HG03378 (cell line): ENCODE results near the gene PBX1.
"Not testable (repeated sequence)": the region's sequence is repeated elsewhere in the genome, so short reads cannot be mapped to it uniquely, and the experiment has no call there.

Experiments
- ATAC-seq: cut with Tn5 transposase; IDR thresholded peaks from one replicate; pipeline ENCODE4 v1.9.1; 2021; ENCODE audit warnings: mild to moderate bottlenecking, moderate library complexity; ENCODE audit not compliant: unreplicated experiment

The PBX1 gene

DNA sequence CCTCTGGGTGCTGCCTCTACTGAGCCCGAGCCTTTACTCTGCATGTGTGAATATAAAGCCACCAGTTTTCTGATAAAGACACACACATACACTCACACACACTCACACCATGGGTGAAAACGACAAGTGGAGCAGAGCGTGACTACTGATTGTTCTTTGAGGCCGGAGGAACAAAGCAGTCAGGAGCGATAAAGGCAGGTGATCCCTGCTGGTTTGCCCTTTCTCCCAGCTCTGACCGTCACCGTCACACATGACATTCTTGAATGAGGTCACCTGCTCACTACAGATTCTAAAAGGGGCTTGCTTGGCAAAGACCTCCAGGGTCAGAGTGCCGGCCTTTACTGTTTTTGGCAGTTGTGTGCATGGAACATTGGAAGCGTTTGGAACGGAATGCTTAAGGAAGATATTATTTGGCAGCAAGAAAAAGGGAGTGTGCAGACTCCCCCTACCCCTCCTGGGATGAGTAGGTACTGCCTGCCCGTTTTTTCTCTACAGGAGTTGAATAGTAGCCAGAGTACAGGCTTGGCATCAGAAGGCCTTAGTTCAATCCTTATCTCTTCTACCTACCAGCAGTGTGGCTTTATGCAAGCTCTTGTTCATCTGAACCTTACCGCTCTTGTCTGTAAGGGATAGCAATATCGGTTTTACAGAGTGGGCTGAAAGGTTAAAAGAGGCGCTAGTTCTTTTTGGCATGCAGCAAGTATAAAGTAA, 79.7 kb downstream of the PBX1 start:
- no peak for ATAC-seq

DNA sequence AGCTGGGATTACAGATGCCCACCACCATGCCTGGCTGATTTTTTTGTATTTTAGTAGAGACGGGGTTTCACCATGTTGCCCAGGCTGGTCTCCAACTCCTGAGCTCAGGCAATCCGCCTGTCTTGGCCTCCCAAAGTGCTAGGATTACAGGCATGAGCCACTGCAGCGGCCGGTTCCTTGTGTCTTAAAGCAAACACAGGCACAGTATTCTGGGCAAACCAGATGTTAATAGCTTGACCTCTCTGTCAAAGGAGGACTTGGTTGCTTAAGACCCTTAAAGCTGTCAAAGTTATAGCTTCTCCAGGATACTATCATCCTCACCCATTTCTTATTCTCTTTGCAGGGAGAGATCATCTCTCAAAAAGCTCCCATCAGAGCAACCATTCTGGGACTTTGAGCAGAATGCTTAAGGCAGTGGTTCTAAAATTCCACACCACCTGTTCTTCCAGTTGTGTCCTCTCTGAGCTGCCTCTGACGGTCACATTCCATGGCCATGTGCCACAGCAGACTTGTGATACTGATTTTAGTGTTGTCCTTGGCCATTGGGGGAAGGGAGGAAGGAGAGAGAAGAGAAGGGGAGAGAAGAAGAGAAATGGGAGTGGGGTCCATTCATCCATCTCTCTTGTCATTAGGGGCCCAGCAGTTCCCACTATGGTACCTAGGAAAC, 81.8 kb downstream of the PBX1 start:
- ATAC-seq = no peak

DNA sequence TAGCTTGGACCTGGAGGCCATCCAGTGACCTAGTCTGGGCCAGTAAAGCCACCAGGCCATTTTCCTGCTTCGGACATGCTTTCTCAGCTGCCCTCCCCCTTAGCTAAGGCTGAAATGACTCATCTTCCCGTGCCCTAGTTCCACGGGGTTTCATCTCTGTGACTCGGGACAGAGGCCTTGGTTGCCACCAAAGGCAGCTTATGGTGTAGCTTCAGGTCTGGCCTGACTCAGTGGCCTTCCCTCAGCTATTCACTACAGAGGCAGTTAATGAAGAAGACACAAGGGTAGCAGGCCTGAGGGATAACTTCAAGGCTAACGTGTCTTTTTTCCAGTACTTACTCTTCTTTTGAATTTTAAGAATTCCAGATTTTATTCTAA, 82.4 kb downstream of the PBX1 start:
- no peak for ATAC-seq

GRCh38 chr1:164643018-164643417, 84.0 kb downstream of the PBX1 start:
- no peak for ATAC-seq

DNA sequence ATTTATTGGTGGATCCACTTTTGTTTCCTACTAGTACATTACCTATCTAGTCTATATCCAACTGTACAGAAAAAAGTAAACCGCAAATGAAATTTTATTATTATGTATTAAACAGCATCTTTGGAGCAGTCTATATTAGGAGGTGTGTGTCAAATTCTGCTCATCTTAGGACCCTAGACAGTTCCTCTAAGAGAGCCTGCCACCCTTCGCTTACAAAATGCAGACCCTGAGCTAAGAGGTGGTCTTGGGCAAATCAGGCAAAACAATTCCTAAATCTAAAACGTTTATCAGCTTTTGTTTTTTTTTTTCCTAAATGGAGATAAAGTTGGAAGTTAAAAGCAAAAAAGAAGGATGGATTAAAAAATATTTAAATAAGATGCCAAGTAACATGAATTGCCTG, 85.3 kb downstream of the PBX1 start:
- ATAC-seq = no peak

DNA sequence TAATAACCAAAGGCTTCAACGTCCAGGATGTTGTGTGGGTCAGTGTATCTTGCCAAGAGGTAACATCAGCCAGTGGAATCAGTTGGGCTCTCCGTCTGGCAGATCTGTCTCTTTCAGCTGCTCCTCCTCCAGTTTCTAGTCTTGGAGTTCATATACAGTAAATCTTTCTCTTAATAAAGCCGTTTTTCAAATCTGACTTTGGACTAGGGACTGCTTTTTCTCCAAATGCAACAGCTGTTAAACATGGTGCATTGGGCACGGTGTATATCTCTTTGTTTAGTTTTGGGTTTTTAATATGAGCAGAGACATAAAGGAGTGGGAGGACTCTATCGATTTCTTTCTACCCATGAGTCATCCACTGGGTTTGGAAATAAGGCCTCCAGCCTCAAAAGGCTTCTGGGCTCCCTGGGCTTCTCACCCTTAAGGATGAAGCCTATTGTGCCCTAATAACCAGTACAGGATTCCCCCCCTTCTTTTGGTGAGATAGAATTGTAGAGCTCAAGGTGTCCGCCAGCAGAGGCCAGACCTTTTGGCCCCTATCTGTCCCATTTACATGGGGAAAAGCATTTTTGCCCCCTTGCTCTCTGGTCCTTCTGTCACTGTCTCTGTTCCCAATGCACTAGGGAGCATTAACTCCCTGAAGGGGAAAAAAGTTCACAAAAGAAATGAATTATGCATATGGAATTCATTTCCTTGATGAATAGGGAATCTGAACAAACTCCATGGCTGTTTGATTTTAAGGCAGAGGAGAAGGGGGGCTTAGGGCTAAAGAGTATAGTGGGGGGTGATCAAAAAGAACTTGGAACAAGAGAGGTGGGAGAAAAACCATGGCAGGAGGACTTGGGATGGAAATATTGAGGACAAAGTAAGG, 86.0 kb downstream of the PBX1 start:
- ATAC-seq = no peak

GRCh38 chr1:164645921-164646320, 86.9 kb downstream of the PBX1 start:
- no peak for ATAC-seq

- no peak for ATAC-seq
Observed at GRCh38 chr1:164647211-164647610, 88.2 kb downstream of the PBX1 start.

- ATAC-seq = no peak
Observed at GRCh38 chr1:164648636-164649035, 89.7 kb downstream of the PBX1 start.

DNA sequence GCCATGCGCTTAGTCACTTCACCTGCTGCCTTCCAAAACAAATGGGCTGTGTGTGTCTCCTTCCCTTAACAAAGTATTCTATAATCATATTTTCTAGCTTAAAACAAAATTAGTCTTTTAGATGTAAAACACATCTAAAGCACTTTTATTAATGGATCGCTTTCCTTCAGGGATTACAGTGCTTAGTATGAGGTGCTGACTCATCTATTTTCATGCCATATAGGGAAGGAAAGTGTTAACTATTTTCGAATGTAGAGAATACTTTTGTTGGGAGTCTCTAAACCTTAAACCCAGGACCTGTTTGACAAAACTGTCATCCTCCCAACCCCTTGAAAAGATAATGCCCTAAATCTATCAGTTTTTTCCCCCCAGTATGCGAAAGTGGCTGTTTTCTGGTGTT, 90.2 kb downstream of the PBX1 start:
- ATAC-seq = no peak

GRCh38 chr1:164650531-164650930, 91.5 kb downstream of the PBX1 start:
- ATAC-seq = no peak

DNA sequence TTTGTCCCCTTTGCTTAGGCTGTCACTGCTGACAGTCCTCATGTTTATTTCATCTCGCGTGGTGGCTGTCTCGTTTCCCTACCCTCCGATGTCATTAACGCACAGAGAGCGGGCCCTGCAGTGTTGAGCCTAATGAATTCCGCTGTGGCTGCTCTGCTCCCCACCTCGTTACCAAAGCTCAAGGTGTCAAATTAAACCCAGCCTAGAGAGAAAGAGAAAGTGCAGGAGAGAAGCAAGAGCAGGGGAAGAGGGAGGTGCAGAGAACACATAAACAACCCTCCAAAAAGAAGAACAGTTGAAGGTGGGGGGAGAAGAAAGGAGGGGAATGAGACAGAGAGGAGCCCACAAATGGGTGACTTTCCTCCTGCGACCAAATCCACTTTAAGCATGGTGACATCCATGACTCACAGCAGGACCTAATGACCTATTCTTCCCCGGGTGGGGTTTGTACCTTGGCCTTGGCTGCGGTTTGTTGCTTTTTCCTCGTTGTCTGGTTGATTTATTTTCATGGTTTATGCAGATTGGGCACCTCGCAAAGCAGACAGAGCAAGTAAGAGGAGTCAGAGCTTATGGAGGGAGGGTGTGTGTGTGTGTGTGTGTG, 92.5 kb downstream of the PBX1 start:
- ATAC-seq = no peak

DNA sequence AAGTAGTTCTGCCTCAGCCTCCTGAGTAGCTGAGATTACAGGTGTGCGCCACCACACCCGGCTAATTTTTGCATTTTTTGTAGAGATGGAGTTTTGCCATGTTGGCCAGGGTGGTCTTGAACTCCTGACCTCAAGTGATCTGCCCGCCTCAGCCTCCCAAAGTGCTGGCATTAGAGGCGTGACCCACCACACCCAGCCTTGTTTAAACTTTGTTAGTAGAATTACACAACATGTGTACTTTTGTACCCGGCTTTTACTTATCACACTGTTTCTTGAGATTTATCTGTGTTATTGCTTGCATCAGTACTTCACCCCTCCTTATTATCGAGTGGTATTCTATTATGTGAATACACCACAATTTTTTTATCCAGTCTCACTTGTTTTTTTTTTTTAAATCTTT, 94.0 kb downstream of the PBX1 start:
- ATAC-seq = not testable (repeated sequence)

GRCh38 chr1:164653705-164654104, 94.7 kb downstream of the PBX1 start:
- ATAC-seq = no peak

GRCh38 chr1:164654200-164654599, 95.2 kb downstream of the PBX1 start:
- no peak for ATAC-seq

- ATAC-seq = no peak
Observed at GRCh38 chr1:164658864-164659263, 99.9 kb downstream of the PBX1 start.

DNA sequence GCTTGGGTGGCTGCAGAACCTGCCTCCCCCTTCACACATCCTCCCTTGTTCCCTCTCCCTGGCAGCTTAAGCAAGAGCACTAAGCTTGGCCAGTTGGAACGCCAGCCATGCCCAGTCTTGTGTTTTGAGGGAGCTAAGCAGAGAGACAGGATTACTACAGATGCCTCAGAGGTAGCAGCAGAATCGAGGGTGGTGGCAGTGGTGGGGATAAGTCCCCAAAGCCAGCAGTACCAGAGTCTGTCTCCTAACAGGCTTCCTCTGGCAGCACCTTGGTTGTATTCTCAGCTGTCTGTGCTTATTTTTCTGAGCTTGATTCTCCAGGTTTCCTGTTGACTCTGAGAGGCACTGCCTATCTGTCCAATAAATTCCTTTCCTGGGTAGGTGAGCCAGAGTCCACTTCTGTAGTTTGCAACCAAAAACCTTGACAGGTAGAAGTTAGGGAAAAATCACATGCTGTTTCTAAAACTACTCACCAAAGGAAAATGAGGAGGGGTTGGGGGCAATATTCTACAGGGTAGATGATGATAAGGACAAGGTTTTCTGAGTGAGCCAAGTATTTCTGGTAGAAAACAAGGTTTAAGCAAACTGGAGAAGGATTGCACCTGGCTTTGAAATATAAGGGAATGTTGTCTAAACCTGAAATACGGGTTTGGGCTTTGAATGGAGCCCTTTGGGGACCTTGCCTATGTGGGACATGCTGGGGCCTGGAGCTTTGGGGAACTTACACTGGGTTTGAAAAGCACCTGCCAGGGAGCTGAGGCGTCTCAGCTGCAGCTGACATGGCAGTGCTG, 100.8 kb downstream of the PBX1 start:
- ATAC-seq = peak; percentile 11

GRCh38 chr1:164660412-164660772, 101.4 kb downstream of the PBX1 start:
- ATAC-seq = peak; percentile 94

GRCh38 chr1:164660775-164661174, 101.8 kb downstream of the PBX1 start:
- ATAC-seq = no peak

GRCh38 chr1:164662462-164662861, 103.5 kb downstream of the PBX1 start:
- no peak for ATAC-seq

GRCh38 chr1:164662955-164663354, 104.0 kb downstream of the PBX1 start:
- no peak for ATAC-seq
